ENCODE results near the gene PLXDC2.

GRCh38 chr10:19925064-19925463, 108.8 kb downstream of the PLXDC2 start:
- TF ChIP-seq FOXA1 (IDR thresholded peaks at IDR 0.05): no peak
- TF ChIP-seq FOXK2 (IDR thresholded peaks at IDR 0.05): no peak
- no peak for TF ChIP-seq L3MBTL2 (conservative IDR thresholded peaks at IDR 0.05)
- TF ChIP-seq PKNOX1 (IDR thresholded peaks at IDR 0.05): no peak
- TF ChIP-seq TARDBP (IDR thresholded peaks at IDR 0.05): no peak
- TF ChIP-seq ZNF384 (IDR thresholded peaks at IDR 0.05): no peak
- no peak for TF ChIP-seq FOXM1 (IDR thresholded peaks at IDR 0.05; ENCODE audit: borderline replicate concordance)
- no peak for TF ChIP-seq CTBP1 (IDR thresholded peaks at IDR 0.05; ENCODE audit: borderline replicate concordance)
- TF ChIP-seq SUZ12 (IDR thresholded peaks at IDR 0.05): no peak
- no peak for TF ChIP-seq BHLHE40 (IDR thresholded peaks at IDR 0.05; ENCODE audit: borderline replicate concordance)
